Left renal pelvis (tissue), 4 donors: ENCODE results near the gene SELENOP. TPM values are rescaled to one million over a fixed set of nuclear protein-coding genes. Genes with fewer than 3 reads are reported as not detected.

Experiments used
- DNase-seq, 4 donors: peaks; one replicate each; pipeline ENCODE4 v3.0.0-alpha.2; 2013; ENCODE audit warnings: low read depth in 4 of 4, low spot score in 3 of 4
- polyA plus RNA-seq, 4 donors: library from polyadenylated mRNA; unstranded; fragments of 120-200 nt; gene quantifications; one replicate each; pipeline ENCODE4 v1.2.1, GENCODE V29; 2013; ENCODE audit not compliant: insufficient read length in 4 of 4

The SELENOP gene
- polyA plus RNA-seq, 4 donors, result 423 to 637 (median 496) TPM

DNA sequence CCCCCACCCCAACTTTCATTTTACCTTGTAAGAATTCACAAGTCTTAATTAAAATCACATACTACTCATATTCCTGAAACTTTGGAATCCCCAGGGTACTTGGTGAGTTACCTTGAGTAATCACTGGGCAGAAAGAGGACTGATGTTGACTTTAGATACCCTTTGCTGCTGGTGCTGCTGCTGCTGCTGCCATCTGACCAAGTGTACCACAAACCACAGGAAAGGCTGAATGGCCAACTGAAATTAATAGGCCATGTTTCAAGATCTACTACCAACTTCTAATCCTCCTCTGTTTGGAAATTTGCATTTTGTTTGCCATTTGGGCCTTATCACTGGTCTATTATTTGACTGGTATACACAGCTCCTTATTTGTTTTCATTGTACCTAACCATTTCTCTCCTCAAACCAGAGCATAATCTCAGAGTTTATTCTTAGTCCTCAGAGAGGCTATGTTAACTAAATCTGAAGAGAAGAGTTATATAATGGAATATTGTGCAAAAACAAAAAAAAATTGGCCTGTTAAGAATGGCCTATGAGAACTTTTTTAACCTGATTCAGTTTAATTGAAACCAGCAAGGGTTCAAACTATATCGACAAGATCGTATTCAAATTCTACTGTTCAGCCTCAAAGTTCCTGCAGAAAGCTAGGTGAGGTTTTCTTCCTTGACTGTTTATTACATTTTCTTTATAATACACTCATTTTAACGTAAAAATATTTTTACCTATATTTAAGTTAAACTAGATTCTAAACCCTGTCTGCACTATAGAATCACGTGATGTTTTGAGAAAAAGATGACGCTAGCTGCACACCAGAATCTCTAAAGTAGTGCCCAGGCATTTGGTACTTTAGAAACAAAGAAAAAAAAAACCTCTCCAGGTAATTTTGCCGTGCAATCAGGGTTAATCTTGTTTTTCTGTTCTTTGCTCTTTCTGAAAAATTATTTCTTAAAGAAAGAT is 13.1 kb downstream of the SELENOP start:
- DNase-seq, result no peak

DNA sequence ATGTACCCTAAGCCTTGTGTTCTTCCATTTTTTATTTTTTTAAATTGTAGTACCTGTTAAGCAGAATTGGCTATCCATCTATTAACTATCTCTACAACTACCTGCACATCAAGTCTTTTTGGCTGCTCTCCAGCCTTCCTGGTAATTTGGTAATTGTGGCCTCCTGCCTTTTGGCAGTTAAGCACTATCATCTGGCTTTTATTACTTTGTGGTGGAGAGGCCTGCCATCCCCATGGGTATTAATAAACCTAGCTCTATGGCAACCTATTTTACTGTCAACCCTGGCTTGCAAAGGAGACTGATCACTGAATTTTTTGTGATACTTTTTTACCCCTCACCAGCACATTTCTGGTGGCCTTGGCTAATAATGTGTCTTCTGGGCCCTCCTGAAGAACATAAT is 20.5 kb downstream of the SELENOP start:
- no peak for DNase-seq

DNA sequence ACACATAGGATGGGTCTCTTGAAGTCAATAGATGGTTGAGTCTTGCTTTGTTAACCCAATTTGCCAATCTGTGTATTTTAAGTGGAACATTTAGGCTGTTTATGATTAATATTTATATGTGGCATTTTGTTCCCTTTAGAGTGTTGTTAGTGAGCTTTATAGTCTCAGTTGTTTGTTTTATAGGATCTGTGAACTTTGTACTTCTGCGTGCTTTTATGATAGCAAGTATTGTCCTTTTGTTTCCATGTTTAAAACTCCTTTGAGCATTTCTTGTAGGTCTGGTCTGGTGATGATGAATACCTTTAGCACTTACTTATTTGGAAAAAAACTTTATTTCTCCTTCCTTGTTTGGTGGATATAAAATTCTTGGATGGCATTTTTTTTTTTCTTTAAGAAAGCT is 23.8 kb downstream of the SELENOP start:
- DNase-seq, result no peak

DNA sequence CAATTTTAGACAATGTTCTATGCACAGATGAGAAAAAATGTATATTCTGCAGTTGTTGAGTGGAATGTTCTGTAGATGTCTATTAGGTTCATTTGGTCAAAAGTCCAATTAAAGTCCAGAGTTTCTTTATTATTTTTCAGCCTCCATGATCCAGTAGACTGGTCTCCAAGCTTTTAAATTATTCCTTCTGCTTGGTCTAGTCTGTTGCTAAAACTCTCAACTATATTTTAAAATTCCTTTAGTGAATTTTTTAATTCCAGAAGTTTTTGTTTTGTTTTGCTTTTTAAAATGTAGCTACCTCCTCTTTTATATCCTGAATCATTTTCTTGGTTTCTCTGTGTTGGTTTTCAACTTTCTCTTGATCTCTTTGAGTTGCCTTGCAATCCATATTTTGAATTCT is 24.6 kb downstream of the SELENOP start:
- DNase-seq, result no peak

DNA sequence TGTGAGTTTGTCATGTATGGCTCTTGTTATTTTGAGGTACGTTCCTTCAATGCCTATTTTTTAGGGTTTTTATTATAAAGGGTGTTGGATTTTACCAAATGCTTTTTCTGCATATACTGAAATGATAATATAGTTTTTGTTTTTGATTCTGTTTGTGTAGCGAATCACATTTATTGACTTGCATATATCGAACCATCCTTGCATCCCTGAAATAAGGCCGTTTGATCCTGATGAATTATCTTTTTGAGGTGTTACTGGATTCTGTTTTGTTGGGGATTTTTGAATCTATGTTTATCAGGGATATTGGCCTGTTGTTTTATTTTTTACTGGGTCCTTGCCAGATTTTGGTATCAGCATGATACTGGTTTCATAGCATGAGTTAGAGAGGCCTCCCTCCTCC is 25.9 kb downstream of the SELENOP start:
- no peak for DNase-seq

DNA sequence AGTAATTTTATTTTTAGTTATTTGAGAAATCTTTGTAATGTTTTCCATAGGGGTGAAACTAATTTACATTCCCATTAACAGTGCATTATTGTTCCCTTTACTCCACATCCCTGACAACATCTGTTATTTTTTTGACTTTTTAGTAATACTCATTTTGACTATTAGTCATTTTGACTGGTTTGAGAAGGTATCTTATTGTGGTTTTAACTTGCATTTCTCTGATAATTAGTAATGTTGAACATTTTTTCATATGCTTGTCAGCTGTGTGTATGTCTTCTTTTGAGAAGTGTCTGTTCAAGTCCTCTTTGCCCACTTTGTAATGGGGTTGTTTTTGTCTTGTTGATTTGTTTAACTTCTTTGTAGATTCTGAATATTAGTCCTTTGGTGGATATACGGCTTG is 27.6 kb downstream of the SELENOP start:
- no peak for DNase-seq

DNA sequence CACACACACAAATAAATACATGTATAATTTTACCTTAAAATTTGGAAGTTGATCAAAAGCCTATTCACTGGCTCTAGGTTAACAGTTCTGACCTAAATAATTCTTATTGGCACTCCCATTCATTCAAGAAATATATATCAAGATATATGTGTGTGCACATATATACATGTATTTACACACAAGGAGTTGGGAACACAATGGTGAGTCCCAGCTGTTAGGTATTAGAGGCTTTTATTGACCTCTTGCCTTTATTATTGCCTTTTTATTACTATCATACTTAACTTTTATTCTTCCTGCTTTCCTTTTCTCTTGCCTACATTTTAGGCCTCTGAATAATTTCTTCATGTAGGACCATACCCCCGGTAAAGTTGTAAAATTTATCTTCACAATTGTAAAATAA is 30.1 kb downstream of the SELENOP start:
- DNase-seq, result no peak

DNA sequence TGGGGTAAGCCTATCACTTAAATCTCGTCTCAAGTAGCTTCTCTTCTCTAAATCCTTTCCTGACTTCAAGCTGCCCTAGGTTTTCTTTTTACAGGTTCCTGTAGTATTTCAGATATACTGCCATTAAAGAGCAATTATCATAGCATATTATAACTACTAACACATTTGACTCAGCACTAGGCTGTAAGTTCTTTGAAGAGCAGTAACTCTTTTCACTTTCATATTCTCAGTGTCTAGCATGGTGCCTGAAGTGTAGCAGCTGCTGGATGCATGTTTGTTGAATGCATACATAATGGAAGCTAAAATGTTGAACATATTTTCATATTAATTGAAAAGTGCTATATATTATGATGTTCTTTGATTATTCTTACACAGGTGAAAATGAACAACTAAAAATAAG is 32.6 kb downstream of the SELENOP start:
- DNase-seq, result no peak

DNA sequence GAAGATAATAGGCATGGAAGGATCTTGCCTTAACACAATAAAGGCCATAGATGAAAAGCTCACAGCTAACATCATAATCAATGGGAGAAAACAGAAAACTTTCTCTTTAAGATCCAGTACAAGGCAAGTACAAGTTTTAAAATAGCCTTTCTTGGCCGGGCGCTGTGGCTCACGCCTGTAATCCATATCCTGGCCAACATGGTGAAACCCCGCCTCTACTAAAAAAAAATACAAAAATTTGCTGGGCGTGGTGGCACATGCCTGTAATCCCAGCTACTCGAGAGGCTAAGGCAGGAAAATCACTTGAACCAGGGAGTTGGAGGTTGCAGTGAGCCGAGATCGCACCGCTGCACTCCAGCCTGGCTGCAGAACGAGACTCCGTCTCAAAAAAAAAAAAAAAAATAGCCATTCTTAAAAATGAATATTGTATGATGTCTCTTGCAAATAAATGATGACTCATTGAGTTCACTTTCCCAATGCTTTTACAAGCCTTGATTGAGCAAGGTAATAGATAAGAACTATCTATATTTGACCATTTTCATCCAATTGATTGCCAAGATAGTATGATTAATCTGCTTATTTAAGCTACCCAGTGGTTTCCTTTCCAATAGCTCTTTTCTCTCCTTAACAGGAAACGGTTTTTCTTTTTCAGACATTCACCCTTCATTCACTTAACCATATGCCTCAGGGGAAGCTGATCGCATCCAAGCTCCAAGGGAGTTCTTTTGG is 39.3 kb downstream of the SELENOP start:
- no peak for DNase-seq

DNA sequence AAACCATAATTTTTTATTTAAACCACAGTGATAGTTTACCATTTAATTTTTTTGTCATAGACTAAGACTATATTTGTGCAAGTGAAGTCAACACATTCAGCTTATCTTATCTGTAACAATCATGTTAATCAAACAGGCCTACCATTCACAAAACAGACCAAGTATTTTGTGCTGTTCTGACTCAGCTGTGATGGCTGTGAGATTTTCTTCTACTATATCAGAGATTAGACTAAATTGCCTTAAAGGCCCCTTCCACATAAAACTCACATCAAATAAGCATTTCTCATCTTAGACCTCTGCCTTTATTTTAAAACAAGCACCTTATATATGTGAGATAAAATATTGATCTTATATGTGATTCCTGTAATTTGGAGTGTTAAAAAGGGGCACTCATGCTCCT is 41.7 kb downstream of the SELENOP start:
- DNase-seq, result no peak

DNA sequence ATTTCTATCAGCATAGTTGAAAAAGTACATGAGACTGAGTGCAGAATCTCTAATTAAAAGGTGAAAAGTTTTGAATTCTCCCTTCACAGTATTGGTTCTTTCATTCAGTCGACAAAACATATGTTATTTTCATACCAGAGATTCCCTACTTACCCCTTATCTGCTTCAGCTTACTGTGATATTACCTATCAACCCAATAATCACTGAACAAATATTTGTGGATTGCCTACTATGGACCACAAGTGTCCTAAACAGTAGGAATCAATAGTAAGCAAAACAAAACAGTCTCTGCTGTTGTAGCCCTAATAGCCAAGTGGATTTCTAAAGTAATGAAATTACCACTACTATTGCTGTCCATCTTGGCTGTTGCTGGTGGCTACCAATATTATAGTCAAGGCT is 43.6 kb downstream of the SELENOP start:
- no peak for DNase-seq

DNA sequence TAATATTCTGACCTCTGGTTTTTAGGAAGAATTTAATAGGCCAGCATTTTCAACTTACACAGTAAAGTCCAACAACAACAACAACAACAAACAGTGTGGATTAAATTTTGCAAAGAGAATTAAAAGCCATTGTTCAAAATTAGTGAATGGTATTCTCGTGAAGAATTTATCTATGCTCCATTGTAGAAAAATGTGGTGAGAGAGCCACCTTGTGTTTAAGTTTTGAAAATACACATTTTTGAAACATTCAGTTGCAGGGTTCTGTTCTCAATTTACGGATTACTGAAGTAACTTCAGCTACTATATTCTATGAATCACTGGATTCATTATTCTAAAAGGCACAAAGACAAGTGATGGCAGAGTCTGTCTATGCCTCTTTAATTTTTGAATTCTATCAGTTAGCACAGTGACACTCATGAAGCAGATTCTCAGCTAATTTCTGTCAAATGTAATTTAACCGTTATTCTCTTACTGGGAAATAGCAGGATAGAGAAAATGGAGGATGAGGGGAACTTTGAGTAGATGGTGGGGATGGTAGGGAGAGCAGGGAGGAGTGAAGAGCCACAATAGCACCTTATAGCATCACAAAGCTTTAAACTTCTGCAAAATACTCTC is 44.1 kb downstream of the SELENOP start:
- DNase-seq, result no peak

DNA sequence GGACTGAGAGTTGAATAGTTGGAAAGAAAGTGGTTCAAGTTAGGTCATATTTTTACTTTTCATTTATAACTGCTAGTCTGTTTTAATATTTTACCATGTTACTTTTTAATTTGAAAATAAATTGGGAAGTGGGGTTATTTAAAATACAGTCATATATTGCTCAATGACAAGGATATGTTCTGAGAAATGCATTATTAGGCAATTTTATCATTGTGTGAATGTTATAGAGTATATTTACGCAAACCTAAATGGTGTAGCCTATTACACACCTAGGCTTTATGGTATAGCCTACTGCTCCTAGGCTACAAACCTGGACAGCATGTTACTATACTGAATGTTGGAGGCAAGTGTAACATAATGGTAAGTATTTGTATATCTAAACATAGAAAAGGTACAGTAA is 49.9 kb downstream of the SELENOP start:
- no peak for DNase-seq

DNA sequence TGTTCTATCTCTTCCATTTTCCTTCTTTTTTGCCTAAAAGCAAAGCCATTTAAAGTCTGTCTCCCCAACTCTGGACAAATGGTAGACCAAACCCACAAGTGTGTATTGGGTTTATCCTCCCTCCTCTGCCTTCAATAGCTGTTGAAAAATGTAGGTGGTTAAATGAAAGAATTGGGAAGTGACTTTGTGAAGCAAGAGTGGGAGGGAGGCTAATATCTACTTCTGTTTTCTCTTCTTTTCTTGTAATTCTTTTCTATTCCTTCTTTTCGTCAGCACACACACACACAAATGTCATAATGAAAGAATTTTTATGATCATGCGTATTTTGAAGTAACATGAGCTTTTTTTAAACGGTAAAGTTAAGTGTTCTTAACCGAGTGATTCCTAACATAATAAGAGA is 51.3 kb downstream of the SELENOP start:
- DNase-seq, result no peak

DNA sequence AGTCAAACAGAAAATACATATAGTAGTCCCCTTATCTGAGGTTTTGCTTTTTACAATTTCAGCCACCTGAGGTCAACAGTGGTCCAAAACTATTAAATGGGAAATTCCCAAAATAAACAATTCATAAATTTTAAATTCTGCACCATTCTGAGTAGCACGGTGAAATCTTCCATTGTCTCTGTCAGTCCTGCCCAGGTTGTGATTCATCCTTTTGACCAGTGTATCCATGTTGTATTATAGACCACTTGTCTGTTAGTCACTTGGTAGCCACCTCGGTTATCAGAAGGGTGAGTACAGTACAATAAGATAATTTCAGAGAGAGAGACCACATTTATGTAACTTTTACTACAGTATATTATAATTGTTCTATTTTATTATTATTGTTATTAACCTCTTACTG is 52.2 kb downstream of the SELENOP start:
- DNase-seq, result no peak

DNA sequence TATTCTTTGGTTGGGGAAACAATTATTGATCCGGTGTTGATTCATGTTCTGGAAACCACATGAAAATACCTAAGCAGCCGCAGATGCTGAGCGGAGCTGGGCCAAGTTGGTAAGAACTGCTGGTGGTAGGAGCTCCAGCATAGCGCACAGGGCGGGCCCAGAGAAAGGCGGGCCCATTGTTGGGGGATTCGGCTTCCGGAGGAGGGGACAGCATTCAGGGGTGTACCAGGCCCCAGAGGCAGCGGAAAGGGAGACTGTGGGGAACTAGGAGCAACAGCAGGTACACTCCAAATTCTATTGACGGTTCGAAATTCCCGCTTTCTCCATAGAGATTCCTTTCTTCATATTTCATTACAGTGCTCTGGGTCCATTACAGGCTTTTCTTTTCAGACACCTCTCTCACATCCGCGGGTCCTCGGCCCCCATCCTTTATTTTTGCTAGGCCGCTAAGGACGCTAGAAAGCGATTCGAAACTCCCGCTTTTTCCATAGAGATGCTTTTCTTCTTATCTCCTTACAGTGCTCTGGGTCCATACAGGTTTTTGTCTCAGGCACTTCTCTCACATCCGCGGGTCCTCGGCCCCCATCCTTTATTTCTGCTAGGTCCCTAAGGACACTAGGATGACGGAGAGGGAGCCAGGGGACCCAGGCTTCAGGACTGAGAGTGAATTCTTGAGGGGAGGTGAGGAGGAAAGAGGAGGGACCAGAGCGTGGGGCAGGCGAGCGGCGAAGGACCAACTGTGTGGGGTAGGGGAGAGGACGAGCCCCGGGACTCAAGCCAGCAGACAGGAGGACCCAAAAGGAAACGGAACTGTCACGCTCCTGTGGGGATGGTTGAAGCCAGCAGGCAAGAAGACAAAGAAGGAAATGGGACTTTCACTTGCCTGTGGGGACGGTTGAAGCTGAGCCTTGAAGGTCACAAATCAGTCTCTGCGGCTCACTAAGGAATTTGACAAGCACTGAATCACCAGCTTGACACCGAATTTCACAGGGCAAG is 54.8 kb downstream of the SELENOP start, which contains the start of gene CCDC152:
TSS of gene CCDC152 (plus strand) at position 213 of the 996 bp plus-strand sequence. CDS start 2,304 bp downstream, outside the sequence.
- peak in 2 of 4 donors; percentile 2 for DNase-seq

DNA sequence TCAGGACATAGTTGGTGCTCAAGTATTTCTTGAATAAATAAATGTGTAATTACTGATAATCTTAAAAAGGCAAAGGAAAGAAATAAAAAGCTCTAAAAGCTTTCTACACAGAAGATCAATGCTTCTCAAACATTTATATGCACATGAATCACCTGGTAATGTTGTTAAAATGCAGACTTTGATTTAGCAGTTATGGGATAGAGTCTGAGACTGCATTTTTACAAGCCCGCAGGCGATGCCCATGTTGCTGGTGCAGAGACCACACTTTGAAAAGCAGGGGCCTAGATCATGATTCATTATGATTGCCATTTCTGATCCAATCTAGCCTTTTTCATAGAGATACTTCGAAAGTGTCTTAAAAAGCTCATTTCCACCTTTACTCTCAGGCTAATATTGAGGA is 58.6 kb downstream of the SELENOP start:
- DNase-seq, result no peak

DNA sequence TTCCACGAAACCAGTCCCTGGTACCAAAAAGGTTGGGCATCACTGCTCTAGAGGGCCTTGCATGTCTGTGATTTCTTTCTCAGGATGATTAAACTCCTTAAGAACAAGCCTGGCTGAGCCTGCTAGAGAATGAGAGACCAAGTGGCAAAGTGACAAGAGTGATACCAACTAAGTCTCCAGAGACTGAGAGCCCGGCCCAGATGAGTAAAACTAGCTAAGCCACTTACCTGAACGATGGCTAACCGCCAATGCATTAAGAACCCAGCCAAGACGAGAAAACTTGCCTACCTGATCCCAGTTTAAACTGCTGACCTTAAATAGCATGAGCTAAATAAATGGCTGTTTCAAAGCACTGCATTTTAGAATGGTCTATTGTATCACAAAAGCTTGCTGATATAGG is 60.6 kb downstream of the SELENOP start:
- no peak for DNase-seq

DNA sequence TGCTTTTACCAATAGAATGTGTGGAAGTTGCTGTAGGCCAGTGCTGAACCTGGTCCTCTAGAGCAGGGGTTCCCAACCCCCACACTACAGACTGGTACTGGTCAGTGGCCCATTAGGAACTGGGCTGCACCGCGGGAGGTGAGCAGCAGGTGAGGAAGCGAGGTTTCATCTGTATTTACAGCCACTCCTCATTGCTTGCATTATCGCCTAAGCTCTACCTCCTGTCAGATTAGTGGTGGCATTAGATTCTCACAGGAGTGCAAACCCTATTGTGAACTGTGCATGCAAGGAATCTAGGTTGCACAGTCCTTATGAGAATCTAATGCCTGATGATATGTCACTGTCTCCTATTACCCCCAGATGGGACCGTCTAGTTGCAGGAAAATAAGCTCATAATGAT is 61.2 kb downstream of the SELENOP start:
- DNase-seq, result no peak
